ENCODE measurements around the gene CASP10. TPM values are rescaled to one million over a fixed set of nuclear protein-coding genes. Genes with fewer than 3 reads are reported as not detected.

The CASP10 gene
- total and polyA plus RNA-seq, 2 of the 13 experiments (the other 11 are each of a cell fraction or from before 2014, with no cell fraction given): 22.2 to 23.8 TPM

DNA sequence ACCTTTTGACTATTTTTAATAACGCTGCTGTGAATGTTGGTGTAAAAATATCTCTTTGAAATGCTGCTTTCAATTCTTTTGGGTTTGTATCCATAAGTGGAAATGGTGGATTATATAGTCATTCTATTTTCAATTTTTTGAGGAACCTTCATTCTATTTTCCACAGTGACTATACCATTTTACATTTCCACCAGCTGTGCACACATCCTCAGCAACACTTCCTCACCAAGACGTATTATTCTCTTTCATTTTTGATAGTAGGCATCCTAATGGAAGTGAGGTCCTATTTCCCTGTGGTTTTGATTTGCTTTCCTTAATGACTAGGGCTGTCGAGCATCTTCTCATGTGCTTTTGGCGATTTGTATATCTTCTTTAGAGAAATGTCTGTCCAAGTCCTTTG is 14.8 kb downstream of the CASP10 start:
- H3K27me3 ChIP-seq (ENCODE audit: control insufficient read depth in 1 of 2, insufficient read depth in 2 of 2, low read length in 2 of 2): no peaks in the 10 kb centered on the region
- CTCF ChIA-PET (ENCODE audit: low intra/inter-chr PET ratio, low total read pairs): no interaction called here
- H3K4me2 ChIP-seq (ENCODE audit: low read depth, low read length): no peak overlapping the region
- no TSS peak for BruUV-seq (replicated peaks)
- no peaks in the 10 kb centered on the region for H3K79me2 ChIP-seq (ENCODE audit: insufficient read depth, low read length)
- WGBS (ENCODE audit: low lambda C conversion rate): 91% methylated on average over 4 of the region's 4 CpGs
- TF ChIP-seq, protein P1, sequence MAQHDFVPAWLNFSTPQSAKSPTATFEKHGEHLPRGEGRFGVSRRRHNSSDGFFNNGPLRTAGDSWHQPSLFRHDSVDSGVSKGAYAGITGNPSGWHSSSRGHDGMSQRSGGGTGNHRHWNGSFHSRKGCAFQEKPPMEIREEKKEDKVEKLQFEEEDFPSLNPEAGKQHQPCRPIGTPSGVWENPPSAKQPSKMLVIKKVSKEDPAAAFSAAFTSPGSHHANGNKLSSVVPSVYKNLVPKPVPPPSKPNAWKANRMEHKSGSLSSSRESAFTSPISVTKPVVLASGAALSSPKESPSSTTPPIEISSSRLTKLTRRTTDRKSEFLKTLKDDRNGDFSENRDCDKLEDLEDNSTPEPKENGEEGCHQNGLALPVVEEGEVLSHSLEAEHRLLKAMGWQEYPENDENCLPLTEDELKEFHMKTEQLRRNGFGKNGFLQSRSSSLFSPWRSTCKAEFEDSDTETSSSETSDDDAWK (CRISPR knock-in tag; IDR thresholded peaks at IDR 0.05): no peak
- TF ChIP-seq MED1 (CRISPR knock-in tag; IDR thresholded peaks at IDR 0.05) (no peak), SALL1 (CRISPR knock-in tag; IDR thresholded peaks at IDR 0.05) (no peak), NFYC (CRISPR knock-in tag; IDR thresholded peaks at IDR 0.05) (no peak), AGO1 (IDR thresholded peaks at IDR 0.05; ENCODE audit: low read depth, low read length, poor library complexity, severe bottlenecking) (no peak), HOXA5 (CRISPR knock-in tag; IDR thresholded peaks at IDR 0.05) (no peak), FOXA1 (IDR thresholded peaks at IDR 0.05) (no peak), FOXA1 (CRISPR knock-in tag; IDR thresholded peaks at IDR 0.05) (no peak), FLYWCH1 (CRISPR knock-in tag; IDR thresholded peaks at IDR 0.05) (no peak), RFXANK (CRISPR knock-in tag; IDR thresholded peaks at IDR 0.05) (no peak), GTF3A (CRISPR knock-in tag; conservative IDR thresholded peaks at IDR 0.05) (no peak)
- TF ChIP-seq, protein P2, sequence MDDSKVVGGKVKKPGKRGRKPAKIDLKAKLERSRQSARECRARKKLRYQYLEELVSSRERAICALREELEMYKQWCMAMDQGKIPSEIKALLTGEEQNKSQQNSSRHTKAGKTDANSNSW (CRISPR knock-in tag; IDR thresholded peaks at IDR 0.05; ENCODE audit: borderline replicate concordance): no peak
- TF ChIP-seq, protein P3, sequence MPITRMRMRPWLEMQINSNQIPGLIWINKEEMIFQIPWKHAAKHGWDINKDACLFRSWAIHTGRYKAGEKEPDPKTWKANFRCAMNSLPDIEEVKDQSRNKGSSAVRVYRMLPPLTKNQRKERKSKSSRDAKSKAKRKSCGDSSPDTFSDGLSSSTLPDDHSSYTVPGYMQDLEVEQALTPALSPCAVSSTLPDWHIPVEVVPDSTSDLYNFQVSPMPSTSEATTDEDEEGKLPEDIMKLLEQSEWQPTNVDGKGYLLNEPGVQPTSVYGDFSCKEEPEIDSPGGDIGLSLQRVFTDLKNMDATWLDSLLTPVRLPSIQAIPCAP (CRISPR knock-in tag; IDR thresholded peaks at IDR 0.05; ENCODE audit: low read depth): no peak
- POLR2A ChIA-PET: no interaction called here
- intact Hi-C loops (cut with micrococcal nuclease; ENCODE audit: unreplicated experiment) (no loop called here), in situ Hi-C loops (cut with HindIII; ENCODE audit: extremely low pct_ligation_motif_present, low pct_unique_long_range_greater_than_20kb) (no loop called here)
- H3K4me1 ChIP-seq (ENCODE audit: insufficient read depth, low read length): peaks cover 34% of the 10 kb centered on the region
- no peak for FAIRE-seq
- no peaks in the 10 kb centered on the region for H4K20me1 ChIP-seq (ENCODE audit: insufficient read depth, low read length)
- H3K9ac ChIP-seq (ENCODE audit: insufficient read depth, low read depth, low read length): no peak overlapping the region
- DNase-seq (ENCODE audit: low spot score): no peak
- H3K4me3 ChIP-seq (replicated peaks in 1 of 3; ENCODE audit: insufficient read depth in 1 of 3, low read depth in 2 of 3, low read length in 3 of 3): no peak overlapping the region
- H3K9me3 ChIP-seq (ENCODE audit: low read length): no peaks in the 10 kb centered on the region
- H3K36me3 ChIP-seq (replicated peaks in 1 of 2; ENCODE audit: control insufficient read depth in 1 of 2, insufficient read depth in 2 of 2, low read length in 2 of 2): peaks cover 23 to 70% of the 10 kb centered on the region in 2 experiments
- H2AFZ ChIP-seq (ENCODE audit: low read length): no peak overlapping the region
- no peak overlapping the region for H3K27ac ChIP-seq (ENCODE audit: extremely low read length, insufficient read depth, low read length)
- no peak for ATAC-seq

All from HepG2 (cell line).